ENCODE results near the gene ZMYND8.
A peak's percentile ranks its signal among the peaks of the same experiment; 100 is the strongest.
"Not testable (repeated sequence)": the region's sequence is repeated elsewhere in the genome, so short reads cannot be mapped to it uniquely, and the experiment has no call there.

The ZMYND8 gene

DNA sequence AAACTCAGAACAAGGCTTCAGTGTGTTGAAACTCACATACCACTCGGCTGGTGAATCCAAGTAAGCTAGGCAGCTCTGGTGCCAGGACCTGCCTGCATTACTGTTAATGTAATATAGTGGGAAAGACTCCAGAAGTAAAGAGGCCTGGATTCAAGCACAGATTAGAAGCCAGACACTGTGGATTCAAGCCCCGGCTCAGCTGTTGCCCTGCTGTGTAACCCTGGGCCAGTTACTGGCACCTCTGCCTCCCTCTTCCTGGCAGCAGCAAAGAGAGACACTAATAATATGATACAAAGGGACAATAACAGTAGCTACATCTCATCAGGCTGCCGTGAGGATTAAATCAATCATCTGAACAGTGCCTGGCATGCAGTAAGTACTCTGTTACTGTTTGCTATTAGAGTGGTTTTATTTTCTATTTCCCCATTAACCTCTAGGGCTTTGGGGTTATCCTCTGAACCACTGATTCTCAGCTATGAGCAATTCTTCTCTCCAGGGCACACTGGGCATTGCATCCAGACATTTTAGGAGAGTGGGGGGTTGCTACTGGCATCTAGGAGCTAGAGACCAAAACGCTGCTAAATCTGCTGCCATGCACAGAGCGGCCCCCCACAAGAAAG, 92.9 kb downstream of the ZMYND8 start:
- DNase-seq, result no peak

DNA sequence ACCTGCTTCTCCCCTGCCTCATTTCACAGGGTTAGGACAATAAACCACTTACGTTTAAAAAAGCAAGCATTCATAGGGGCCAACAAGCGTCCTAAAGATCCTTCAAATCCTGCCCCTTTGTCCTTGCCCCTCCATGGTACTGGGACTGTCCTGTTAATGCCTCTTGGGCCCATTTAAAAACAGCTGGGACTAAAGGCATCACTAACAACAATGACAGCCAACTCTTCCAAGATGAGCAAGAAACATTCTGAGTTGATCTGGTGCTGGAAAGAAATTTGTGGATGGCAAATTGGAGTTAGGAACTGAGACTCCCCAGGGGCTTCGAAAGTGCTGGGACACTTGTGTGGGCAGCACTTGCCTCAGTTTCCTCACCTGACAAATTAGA, 93.4 kb downstream of the ZMYND8 start:
- no peak for DNase-seq

DNA sequence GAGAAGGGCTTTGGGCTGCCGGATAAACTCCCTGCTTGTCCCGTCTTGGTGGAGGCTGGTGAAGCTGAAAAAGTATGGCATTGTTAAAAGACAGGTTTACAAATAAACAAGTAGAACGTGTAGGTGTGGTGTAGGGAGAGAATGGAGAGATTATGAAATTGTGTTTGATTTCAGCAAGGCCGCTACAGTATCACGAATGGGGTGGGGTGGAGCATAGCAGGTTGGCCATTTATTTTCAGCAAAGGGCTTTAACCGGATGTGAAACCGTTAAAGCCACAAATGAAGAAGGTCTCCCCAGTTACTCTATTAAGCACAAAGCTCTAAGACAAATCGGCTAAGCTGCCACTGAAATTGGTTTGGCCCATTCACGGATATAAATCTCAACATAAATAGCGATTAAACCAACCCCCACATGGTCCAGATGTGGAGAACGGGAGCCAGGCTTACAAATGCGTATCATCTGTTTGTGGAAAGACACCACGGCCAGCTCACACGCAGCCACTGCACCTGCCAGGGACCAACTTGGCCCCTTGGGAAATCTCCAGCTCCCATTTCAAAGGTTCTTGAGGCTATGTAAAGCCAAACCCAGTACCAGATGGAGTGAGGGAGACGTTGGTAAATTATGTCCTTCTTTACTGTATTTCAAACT, 94.0 kb downstream of the ZMYND8 start:
- no peak for DNase-seq

DNA sequence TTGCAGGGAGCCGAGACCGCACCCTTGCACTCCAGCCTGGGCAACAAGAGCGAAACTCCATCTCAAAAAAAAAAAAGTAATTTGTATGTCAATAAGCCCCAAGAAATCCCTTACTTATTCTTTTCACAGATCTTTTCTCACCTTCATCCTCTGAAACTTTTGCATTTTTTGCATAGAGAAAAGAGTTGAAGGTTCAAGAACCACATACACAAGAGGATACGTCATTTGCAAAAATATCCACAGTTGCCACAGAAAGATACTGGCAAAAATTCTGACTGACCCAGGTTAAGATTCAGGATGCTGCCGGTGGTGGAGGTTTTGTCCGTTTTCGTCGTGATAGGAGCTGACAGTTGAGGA, 94.5 kb downstream of the ZMYND8 start:
- DNase-seq, result no peak

DNA sequence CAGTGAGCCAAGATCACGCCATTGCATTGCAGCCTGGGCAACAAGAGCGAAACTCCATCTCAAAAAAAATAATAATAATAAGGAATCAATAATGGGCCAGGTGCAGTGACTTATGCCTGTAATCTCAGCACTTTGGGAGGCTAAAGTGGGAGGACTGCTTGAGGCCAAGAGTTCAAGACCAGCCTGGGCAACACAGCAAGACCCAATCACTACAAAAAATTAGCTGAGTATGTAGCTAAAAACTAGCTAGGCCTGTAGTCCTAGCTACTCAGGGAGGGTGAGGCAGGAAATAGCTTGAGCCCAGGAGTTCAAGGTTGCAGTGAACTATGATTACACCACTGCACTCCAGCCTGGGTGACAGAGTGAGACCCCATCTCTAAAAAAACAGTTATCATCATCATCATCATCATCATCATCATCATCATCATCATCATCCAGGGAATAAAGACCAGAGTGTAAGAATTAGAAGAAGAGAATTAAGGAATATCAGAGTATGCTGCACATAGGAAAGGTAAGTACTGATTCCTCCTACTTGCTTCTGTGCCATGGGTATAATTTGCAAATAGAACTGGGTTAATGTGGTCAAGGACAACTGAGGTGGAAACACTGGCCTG, 95.2 kb downstream of the ZMYND8 start:
- not testable (repeated sequence) for DNase-seq

DNA sequence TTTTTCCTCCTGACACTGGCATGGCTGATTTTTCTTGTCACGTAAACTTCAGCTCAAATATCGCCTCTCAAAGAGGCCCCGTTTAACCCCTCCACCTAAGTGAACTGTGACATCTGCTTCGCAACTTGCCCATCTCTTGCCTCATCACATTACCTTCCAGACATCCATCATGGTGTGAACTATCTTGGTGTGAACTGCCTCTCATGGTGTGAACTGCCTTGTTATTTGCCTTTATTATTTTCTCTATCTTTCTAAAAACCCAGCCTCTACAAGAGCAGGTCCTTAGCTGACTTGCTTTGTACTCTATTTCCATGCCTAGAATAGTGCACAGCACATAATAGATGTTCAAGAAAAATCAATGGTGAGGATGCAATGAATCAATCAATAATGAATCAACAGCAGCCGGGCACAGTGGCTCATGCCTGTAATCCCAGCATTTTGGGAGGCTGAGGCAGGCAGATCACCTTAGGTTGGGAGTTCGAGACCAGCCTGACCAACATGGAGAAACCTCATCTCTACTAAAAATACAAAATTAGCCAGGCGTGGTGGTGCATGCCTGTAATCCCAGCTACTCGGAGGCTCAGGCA, 95.9 kb downstream of the ZMYND8 start:
- DNase-seq, result not testable (repeated sequence)

DNA sequence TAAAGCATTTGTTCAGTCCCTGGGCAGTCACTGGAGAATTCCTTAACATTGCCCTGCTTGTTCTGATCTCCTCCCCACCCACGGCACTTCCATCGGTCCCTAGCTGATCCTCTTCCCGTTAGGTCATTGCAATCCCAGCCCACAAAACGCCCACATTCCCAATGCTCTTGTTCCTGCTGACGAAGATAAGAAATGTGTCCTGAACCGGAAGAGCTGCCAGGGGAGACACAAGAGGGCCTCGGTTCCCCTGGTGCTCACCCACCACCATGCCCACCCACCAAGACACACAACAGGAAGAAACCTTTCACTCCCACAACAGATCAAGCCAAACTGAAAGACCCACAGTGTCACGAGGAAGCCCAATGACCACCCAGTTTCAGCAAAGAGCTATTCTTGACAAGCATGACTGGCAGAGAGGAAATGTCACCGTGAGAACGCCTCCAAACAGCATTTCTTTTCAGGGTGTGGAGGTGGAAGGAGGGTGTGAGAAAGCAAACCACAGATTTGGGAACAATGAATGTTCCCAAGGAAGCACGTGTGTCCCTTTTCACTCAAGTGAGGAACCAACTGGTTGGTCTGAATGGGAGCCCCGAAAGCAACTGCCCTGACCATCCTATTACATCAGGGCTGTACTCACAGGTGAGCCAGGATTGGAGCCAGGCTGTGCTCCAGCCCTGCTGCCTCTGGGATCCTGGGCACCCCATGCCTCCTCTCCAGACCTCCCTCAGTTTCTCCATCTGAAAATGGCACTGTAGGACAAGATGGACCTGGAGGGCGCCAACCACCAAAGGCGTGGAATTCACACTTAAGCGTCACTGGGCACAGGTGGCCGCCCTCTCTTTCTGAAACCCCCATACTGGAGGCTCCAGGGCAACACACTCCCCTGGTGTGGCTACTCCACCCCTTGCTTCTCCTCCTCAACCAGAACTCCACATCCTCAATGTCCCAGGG, 97.5 kb downstream of the ZMYND8 start:
- DNase-seq, result no peak

DNA sequence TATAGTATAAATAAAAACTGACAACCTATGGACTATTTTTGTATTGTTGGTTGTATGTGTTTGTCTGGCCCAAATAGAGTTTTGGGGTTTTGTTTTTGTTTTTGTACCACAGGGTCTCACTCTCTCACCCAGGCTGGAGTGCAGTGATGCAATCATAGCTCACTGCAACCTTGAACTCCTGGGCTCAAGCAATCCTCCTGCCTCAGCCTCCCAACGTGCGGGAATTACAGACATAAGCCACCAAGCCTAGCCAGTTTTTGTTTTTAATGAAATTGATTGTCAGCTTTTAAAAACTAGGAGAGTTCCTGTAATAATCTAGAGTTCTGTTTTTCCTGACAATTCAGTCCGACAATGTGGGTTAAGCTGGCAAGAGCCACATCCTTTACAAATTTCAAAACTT, 98.7 kb downstream of the ZMYND8 start:
- DNase-seq, result no peak

DNA sequence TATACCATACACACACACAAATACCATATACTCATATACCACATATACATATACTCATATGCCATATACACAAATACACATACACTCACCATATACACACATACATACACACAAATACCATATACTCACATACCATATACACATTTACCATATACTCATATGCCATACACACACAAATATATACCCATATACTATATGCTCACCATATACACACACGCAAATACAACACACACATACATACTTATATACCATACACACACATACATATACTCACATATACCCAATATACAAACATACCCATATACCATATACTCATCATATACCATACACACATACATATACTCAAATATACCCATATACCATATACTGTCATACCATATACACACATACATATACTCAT, 99.2 kb downstream of the ZMYND8 start:
- DNase-seq, result no peak

DNA sequence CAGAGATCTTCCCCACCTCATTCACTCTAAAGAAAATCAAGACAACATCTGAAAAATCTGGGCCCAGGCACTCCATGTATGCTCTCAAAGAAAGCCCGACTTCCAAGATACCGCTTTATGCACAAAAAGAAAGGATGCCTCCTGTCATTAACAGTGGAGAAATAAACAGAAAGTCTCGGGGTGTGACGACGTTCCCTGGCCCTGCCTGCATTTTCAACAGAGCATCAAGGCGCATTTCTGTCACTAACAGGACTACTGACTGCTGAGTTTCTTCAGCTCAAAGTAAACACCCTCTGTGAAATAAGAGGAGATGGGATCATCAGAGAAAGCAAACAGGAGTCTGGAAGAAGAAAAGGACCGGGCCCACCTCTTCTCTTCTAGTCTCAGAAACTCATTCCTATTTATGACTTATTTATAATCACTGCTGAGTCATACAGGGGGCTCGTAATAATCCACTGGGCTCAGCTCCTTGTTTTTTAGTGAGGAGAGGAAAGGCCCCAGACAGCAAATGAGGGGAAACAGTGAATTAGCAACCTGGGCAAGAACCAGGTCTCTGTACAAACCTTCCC, 99.7 kb downstream of the ZMYND8 start:
- no peak for DNase-seq

DNA sequence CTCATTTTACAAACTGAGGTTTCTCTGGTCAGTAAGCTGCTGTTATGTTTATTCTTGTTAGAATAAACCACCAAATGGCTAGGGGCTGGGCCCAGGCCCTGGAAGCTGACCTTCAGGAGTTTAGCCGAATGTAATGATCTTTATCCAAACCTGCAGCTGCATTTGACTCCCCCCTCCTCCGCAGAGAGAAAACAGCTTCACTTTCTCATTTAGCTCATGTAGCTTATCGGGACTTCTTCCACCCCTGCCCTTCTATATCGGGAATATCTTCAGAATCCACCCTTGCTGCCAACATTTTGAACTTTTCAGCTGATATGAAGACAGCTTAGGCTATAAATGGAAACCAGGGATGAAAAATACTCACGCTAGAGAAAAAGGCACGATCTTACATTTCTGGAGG, 102.6 kb downstream of the ZMYND8 start:
- DNase-seq, result no peak

DNA sequence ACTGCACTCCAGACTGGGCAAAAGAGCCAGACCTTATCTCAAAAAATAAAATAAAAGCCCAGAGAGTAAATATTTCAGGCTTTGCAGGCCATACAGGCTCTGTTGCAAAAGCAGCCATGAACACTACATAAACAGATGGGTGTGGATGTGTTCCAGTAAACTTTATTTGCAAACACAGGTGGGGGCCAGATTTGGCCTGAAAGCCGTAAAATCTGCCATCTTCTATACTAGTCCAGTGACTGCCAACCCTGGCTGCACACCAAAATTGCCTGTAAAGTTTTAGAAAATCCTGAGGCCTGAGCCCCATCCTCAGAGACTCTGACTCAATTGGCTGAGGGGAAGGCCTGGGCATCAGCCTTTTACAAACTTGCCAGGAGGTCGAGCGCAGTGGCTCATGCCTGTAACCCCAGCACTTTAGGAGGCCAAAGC, 103.6 kb downstream of the ZMYND8 start:
- no peak for DNase-seq

DNA sequence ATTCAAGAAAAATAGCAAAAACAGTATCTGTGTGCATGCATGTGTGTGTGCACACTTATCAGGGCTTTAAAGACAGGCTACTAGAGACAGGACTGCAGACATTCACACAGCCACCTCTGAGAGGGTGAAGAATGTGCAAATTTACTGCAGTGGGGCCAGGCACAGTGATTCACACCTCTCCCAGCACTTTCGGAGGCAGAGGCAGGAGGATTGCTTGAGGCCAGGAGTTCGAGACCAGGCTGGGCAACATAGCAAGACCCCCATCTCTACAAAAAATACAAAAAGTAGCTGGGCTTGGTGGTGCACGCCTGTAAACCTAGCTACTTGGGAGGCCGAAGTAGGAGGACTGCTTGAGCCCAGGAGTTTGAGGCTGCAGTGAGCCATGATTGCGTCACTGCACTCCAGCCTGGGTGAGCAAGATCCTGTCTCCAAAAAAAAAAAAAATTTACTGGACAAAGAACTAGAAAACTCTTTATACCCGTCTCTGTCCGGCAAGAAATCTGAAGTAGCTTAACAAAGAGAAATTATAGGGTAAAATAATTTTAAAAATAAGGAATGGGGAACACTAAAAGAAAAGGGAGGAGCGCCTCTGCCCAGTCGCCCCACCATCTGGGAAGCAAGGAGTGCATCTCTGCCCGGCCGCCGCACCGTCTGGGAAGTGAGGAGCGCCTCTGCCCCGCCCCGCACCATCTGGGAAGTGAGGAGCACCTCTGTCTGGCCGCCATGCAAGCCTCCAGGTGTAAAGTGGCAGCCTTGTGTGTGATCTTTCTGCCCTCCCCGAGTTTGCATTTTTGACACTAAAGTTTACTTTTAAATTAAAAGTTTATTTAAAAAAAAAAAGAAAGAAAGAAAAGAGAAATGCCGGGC, 105.1 kb downstream of the ZMYND8 start:
- no peak for DNase-seq

DNA sequence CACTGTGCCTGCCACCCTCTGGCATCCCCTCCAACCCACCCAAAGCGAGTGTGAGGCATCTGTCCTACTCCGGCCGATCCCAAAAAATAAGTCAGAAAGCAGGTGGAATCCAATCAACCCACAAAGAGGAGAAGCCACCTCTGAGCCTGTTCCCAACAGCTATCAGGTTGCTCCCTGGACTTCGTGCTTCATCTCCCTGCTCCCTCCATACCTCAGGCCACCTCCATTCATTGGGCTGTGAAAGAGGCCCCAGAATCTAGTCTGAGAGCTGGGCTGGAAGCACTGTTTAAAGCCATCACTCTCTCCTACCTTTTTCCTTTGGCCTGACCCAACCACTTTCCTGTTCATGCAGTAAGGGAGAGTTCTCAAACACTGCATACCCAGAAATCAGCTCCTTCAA, 106.1 kb downstream of the ZMYND8 start:
- no peak for DNase-seq

DNA sequence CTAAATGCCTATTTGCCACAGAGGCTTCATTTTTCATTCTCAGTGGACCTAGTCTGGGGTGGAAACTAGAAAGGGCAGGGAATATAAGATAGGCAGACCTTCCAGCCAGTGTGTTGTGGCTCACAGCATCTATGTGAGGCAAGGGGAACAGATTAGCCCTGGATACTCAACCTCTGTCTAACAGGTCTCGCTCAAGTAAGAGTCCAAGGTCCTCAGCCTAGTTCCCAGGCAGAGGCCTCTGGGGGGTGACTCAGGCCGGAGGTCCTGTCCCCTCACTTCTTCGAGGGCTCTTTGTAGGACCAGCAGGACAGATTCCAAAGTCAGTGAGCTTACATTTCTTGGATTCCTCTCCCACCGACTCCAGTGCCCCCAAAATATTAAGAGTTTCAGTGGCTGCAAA, 106.6 kb downstream of the ZMYND8 start:
- DNase-seq, result no peak

DNA sequence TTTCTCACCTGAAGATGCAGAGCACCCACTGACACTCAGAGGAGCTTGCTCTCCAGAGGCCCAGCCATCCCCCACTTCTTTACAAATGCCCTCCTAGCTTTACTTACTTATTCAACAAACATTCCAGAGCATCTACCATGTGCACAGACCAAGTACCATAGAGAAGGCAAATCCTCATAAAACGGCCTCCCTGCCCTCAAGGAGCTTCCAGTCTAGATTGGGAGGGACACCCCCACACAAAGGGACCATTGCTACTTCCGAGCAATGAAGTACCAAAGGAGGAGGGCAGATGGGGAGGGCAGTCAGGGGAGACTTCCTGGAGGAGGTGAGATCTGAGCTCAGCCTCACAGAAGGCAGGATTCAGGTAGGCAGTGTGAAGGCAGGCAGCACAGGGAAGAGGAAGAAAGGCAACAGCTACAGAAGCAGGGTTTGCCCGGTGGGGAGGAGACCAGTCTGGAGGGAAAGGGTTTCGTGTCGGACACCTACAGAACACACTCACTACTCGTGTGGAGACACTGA, 108.0 kb downstream of the ZMYND8 start:
- no peak for DNase-seq

DNA sequence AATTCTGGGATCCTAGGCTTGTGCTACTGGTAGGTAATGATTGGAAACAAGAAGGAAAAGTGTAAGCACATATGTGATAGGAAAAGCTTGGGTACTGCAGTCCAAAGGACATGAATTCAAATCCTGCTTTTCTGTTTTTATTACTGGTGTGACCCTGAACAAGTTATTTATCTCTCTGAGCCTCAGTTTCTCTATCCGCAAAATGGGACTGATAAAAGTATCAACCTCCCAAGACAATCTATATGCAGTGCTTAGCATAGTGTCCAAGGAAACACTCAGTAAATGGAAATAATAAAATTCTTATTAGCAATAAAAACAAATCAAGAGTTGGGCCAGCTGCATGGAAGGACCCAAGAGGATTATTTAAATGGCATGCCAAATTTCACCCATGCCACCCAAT, 108.5 kb downstream of the ZMYND8 start:
- no peak for DNase-seq

DNA sequence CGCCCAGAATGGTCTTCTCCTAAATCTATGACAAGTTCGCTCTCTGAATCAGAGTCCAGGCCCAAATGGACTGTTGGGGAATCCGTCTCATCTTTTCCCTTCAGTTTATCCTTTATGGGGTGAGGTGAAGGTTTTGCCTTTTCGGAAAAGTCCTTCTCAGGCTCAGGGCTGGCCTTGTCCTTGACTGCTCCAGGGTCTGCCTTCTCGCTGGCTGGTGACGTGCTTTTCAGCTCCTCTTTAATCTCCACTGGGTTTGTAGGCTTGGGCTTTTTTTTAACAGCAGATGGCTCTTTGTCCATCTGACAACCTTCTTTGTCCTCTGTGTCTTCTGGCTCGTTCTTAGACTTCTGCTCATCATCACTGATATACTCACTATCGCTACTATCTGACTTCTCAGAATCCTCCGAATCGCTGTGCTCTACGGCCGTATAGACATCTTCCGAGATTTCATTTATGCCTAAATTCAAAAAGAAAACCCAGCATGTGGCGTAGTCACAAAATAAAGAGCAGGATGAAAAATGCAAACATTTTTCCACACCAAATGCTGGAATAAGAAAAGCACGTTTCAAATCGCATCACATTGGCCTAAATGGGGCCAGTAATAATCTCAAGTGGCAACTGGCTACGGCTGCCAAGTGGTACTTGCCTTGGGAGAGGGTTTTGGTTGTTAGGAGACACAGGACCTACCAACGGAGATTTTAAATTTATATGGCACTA, 110.3 kb downstream of the ZMYND8 start:
- no peak for DNase-seq

DNA sequence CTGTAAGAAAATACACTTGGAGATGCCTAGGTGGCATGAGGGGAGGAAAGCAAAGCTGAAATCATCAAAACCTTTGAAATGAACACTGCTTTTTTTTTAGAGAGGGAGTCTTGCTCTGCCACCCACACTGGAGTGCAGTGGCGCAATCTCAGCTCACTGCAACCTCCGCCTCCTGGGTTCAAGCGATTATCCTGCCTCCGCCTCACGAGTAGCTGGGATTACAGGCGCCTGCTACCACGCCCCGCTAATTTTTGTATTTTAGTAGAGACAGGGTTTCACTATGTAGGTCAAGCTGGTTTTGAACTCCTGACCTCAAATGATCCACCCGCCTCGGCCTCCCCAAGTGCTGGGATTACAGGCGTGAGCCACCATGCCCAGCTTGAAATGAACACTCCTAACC, 111.3 kb downstream of the ZMYND8 start:
- DNase-seq, result not testable (repeated sequence)

DNA sequence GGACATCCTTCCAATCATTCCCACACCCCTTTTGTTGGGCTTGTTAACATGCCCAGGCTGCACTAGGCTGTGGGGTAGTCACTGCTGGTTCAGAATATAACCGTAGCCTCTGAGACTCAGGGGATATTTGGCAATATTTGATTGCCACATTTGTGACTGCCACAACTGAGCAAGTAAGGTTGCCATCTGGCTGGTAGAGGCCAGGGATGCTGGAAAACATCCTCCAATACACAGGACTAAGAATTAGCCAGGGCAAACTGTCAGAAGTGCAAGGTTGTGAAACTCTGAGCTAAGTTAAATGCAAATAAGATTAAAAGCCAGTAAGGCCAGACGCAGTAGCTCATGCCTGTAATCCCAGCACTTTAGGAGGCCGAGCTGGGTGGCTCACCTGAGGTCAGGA, 112.0 kb downstream of the ZMYND8 start:
- DNase-seq, result peak; percentile 60
